ENCODE results near the gene CNGB1.

DNA sequence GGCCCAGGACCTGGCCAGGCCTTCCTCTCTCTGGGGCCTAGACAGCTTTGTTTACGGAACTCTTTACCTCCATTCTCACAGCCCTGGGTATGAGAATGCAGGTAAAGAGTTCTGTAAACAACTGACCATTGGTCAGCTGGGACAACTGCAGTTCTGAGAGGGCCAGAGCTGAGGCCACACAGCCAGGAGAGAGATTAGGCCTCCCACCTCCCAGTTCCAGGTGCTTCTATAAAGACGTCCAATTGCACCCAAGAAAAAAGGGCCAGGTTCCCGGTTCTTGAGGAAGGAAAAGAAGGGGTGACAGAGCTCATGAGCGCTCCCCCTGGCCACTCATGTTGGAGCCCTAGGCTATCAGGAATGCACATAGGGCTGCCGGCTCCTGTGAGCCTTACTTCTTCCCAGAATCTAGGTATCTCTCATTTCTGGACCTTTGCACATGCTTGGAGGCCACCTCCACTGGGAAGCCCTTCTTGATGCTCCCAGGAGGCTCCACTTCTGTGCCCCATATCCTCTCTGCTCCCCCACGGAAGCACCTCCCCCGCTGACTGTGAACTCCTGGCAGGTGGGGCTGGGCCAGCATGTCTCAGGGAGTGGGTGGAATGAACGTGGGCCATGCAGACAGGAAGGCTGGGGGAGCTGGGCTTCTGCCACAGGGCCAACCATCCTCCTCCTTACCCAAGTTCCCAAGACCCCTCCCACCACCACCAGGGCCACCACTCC lies 13.1 kb downstream of the CNGB1 start:
- no peak for TF ChIP-seq POLR2A (IDR thresholded peaks at IDR 0.05)
- no peak for TF ChIP-seq CTCF (IDR thresholded peaks at IDR 0.05)
